CD4-positive, alpha-beta T cell treated with Interleukin-4 for 4 hours (primary cell): ENCODE data around the gene TSEN34.
A peak's percentile ranks its signal among the peaks of the same experiment; 100 is the strongest.
"Not testable (repeated sequence)": the region's sequence is repeated elsewhere in the genome, so short reads cannot be mapped to it uniquely, and the experiment has no call there.

Experiments
- DNase-seq: peaks from one replicate; pipeline ENCODE4 v3.0.0-alpha.2; 2020

TSEN34 gene

GRCh38 chr19:54209811-54210494 lies 18.8 kb downstream of the TSEN34 start:
- DNase-seq: no peak

DNA sequence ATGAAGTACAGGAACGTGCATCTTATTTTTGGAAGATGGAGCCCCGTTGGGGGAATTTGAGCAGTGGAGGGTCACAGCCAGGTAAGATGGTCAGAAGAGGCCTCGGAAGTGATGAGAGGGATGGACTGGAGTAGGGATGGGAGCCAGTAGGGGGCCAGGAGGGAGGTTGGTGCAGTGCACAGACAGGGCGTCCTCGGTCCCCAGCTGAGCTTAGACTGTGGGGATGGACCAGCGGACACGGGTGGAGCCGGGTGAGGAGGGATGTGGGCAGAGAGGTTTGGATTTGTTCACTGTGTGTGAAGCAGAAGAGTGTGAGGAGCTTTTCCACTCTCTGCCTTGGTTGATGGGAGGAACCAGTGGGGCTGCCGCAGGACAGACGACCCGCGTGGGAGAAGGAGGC lies 20.1 kb downstream of the TSEN34 start:
- DNase-seq: no peak

- DNase-seq: not testable (repeated sequence)
These were observed 23.1 kb downstream of the TSEN34 start for GRCh38 chr19:54214217-54214616.

GRCh38 chr19:54214734-54215133 lies 23.6 kb downstream of the TSEN34 start:
- DNase-seq: not testable (repeated sequence)

DNA sequence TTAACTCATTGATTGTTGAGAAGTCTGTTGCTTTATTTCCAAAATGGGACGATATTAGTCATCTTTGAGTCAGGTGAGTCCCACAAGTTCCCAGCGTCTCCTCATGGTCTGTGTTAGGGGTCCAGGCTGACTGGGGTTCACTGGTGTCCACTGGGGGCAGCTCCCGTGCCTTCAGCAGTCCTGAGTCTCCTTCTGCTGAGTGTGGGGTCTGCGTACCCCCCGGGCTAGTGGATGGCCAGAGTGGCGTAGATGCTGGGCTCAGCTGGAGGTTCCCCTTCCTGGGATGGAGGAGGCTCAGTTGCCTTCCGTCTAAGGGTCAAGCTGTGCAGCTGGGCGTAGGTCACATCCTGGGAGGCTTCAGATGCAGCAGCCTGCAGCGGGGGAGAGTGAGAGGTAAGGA lies 25.8 kb downstream of the TSEN34 start:
- DNase-seq: no peak

DNA sequence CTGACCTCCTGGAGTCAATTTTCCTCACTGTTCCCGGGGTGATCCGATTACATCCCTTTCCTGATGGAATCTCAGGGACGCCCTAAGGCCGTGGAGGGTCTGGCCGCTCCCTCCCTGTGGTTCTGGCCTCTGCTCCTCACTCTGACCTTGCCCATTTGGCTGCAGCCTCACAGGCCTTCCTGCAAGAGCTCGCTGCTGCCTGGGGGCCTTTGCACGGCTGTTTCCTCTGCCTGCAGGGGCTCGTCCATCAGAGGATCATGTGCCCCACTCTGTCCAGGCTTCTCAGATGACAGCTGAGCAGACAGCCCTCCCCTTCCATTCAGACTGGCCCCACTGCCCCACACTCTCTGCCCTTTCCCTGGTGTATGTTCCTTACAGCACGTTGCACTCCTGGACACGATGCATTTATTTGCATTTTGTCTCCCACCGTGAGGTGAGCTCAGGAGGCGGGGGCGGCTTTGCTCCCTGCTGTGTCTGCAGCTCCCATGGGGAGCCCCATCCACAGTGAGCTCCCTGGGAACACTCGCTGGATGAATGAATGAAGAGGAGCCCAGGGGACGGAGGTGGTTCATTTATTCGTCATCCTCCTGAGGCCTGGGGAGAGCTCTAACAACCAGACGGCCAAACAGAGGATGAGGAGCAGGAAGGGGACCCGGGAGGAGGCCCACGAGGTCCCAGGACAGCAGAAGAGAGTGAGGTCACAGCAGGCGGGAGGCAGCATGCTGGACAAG lies 26.6 kb downstream of the TSEN34 start:
- not testable (repeated sequence) for DNase-seq

GRCh38 chr19:54218259-54218658 lies 27.2 kb downstream of the TSEN34 start:
- no peak for DNase-seq

DNA sequence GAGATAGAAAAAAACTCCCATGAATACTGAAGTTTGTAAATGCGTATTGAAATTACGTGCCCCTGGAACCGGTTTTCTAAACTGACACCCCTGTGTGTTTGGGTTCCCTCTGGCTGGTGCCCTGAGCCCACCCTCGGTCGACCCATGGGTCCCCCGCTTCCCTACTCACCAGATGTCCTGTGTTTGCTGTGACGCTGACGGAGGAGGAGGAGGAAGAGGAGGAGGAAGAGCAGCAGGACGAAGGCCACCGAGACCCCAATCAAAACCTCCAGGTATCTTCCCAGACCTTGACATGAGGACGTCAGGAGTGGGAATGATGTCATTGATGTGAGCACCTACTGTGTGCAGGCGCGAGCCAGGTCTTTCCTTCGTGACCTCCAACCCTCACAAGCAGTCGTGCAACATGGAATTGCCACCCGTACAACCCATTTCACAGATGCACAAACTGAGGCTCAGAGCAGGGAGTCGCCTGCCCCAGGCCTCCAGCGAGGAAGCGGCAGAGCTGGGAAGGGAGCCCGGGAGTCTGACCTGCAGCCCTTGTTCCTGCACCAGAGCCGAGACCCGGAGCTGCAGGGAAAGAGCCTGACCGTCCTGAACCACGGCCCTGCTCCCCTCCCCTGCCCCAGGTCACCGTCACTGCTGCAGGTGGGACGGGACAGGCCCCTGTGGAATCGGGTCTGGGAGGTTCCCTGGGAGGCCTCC lies 28.0 kb downstream of the TSEN34 start:
- no peak for DNase-seq

- DNase-seq: not testable (repeated sequence)
These were observed 28.6 kb downstream of the TSEN34 start for GRCh38 chr19:54219702-54220101.

DNA sequence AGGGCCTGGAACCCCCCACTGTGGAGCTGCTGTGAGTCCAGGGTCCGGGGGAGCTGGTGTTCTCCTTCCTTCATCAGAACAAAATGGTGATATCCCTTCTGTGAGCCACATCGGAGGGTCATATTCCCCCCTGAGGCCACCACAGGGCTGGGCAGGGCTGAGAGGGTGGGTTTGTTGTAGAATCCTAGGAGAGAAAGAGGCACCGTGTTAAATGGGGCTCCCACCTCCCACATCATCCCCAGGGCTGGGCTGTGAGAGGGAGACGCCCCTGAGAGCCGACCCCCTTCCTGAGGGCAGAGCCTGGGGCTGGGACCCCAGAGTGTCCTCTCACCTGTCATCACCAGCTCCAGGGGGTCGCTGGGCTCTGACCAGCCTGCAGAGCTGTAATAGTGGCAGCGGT lies 30.8 kb downstream of the TSEN34 start:
- not testable (repeated sequence) for DNase-seq

DNA sequence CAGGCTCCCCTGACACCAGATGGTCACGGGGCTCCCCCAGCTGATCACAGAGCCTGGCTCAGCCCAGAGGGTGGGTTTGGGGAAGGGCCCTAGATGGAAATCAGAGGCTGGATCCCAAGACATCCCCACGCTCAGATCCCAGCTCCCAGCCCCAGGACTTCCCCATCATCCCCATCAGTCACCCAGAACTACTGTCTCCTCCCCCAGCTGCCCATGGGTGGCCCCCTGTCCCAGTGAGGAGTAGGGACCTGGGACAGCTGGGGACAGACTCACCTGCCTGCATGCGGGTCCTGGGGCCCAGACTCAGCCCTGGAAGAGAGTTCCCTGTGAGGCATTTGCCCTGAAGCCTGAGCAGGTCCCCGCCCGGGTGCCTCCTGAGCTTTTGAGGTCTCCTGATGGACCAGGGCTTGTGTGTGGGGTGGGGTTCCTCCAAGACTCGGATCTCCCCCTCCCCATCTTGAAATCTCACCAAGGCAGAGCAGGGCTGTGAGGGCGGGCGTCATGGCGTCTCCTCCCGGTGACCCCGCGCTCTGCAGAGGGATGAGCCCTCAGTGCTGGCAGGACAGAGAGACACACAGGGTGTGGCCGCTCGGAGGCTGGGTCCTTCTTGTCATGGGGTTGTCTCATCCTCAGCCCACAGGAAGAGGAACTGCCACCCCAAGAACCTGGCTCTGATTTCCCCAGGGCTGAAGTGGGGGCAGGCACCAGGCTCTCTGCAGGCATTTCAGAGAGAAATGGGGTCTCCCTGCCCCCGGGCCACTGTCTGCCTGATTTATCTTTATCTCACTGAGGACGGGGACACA lies 31.6 kb downstream of the TSEN34 start, which contains the start of gene LILRB3:
Gene LILRB3, minus strand, starts transcription at position 534 of the 803 bp plus-strand sequence. Its CDS starts 31 bp downstream, at position 503.
- not testable (repeated sequence) for DNase-seq

DNA sequence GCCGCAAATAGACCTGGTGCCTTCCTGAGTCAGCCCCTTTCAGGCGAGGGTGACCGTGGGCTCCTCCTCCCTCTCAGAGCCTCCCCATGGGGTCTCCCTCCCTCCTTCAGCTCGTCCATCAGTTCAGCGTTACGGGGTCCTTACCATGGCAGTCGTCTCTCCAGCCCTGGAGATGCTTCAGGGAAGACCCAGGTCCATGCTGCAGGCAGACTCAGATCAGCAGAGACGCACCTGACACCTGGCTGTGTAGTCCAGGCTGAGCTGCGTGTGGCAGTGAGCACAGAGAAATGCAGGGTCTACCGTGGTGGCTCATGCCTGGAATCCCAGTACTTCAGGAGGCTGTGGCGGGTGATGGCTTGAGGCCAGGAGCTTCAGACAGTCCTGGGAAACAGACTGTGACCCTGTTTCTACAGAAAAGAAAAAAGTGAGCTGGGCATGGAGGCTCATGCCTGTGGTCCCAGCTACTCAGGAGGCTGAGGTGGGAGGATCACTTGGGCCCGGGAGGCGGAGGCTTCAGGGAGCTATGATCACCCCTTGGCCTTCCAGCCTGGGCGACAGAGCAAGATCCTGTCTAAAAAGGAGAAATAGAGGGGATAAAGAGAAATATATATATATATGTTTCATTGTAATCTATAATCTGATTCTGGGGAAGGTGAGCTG lies 32.3 kb downstream of the TSEN34 start:
- DNase-seq: not testable (repeated sequence)

DNA sequence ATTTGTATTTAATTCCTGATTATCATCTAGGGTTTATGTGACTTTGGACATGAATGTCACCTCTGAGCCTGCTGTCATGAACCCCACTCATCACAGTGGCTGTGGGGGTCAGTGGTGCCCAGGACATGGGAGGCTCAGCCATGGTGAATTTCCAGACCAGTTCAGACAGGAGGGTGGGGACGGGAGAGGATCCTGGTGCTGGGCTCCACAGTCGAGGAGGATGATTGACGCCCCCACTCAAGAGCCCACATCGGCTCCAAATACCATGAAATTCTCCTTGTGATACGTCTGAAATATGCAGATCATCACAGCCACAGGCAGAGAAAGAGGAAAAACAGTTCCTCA lies 32.8 kb downstream of the TSEN34 start:
- DNase-seq: not testable (repeated sequence)

DNA sequence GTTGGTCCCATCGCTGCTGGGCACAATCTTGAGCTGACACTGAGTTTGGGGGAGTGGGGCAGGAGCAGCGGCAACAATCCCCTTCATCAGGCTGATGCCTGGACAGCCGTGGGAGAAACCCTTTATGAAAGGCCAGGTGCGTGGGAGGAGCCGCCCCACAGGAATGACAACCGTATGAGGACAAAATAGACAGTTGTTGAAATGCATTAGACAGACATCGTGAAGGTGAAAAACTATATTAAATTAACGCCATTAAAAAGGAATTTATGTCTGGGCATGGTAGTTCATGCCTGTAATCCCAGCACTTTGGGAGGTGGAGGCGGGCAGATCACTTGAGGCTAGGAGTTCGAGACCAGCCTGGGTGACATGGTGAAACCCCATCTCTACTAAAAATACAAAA lies 33.5 kb downstream of the TSEN34 start:
- not testable (repeated sequence) for DNase-seq

GRCh38 chr19:54229146-54229545 lies 38.0 kb downstream of the TSEN34 start:
- DNase-seq: no peak

- no peak for DNase-seq
These were observed 38.9 kb downstream of the TSEN34 start for GRCh38 chr19:54230031-54230430.

GRCh38 chr19:54231077-54231931 lies 40.2 kb downstream of the TSEN34 start:
- peak; percentile 78 for DNase-seq

GRCh38 chr19:54233941-54234340 lies 42.8 kb downstream of the TSEN34 start:
- no peak for DNase-seq

DNA sequence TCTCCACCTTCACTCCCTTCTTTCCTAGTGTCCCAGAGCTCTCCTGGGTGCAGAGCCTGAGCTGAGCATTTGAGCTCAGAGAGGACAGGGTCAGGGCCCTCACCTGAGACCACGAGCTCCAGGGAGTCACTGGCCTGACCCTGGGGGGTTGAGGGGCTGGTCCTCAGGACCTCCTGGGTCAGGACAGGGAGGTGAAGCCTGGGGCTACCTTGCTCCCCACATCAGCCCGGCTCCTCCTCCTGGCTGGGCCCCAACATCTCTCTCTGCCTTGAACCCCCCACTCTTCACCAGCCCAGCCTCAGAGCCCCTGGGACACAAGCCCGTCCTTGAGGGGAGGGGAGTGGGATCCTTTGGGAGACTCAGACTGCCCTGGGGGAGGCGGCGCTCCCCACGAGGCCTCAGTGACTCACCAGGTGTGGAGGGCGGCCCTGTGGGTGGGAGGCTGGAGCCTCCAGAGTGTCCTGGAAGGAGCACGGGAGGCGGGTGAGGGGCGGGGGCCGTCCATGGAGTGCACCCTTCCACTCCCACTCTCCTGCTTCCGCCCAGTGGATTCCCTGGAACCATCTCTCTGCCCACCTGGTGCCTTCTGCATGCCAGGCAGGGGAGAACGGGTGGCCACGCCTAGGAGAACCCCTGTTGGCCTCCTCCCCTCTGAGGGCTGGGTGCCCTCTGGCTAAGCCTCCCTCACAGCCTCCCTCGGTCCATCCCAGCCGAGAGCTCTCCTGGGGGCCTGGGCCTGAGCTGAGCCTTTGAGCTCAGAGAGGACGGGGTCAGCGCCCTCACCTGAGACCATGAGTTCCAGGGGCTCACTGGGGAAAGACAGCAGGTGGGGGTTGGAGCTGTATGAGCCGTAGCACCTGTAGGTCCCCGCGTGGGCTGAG lies 48.6 kb downstream of the TSEN34 start:
- not testable (repeated sequence) for DNase-seq
